ENCODE measurements around the gene MTA1. TPM values are rescaled to one million over a fixed set of nuclear protein-coding genes. Genes with fewer than 3 reads are reported as not detected.

Gene MTA1
- total and polyA plus RNA-seq, 2 of the 8 experiments (the other 6 are each of a cell fraction or from before 2014, with no cell fraction given): 73.9 to 221 TPM

GRCh38 chr14:105383083-105383730, 36.4 kb upstream of the MTA1 start:
- H3K4me1 ChIP-seq (replicated peaks in 1 of 4; ENCODE audit: control insufficient read depth in 3 of 4, insufficient read depth in 4 of 4, low read length in 3 of 4): no peaks in the 10 kb centered on the region
- H3K27ac ChIP-seq (ENCODE audit: low read depth, low read length): no peak overlapping the region
- H2BK120ac ChIP-seq (replicated peaks; ENCODE audit: low read depth, low read length): no peak overlapping the region
- no peak for FAIRE-seq
- H3K14ac ChIP-seq (ENCODE audit: insufficient read length): no peak overlapping the region
- peaks cover 0 to 16% of the 10 kb centered on the region in 2 experiments for H4K20me1 ChIP-seq (replicated peaks in 1 of 2; ENCODE audit: control insufficient read depth in 1 of 2, insufficient read depth in 2 of 2, low read length in 2 of 2)
- WGBS, 2 experiments (ENCODE audit: extremely low coverage in 1 of 2, insufficient coverage in 1 of 2, insufficient read length in 1 of 2, insufficient replicate concordance in 2 of 2, low coverage in 1 of 2, low lambda C conversion rate in 2 of 2, missing lambda C conversion rate in 1 of 2): 95% methylated on average over 32 of the region's 32 CpGs; no CpG with 5 or more reads in 1 of the 2 experiments
- DNase-seq (ENCODE audit: low read depth in 1 of 2, low spot score in 2 of 2): no peak
- peak; percentile 93 for TF ChIP-seq EGR1 (IDR thresholded peaks at IDR 0.05; ENCODE audit: borderline replicate concordance, low read depth, low read length)
- no peak for TF ChIP-seq EZH2 (IDR thresholded peaks at IDR 0.05; ENCODE audit: low read depth, low read length, severe bottlenecking)
- 0 out of 2 replicates have a peak, but pooled peaks have one; percentile 74 for TF ChIP-seq FOSL1 (IDR thresholded peaks at IDR 0.05; ENCODE audit: insufficient read depth, low read depth, low read length)
- no peak overlapping the region for H3K4me2 ChIP-seq (ENCODE audit: insufficient read depth in 1 of 2, low read depth in 2 of 2, low read length in 2 of 2)
- H3K27me3 ChIP-seq (replicated peaks in 1 of 4; ENCODE audit: control insufficient read depth in 3 of 4, extremely low read depth in 1 of 4, insufficient read depth in 3 of 4, low read length in 3 of 4): no peaks in the 10 kb centered on the region
- H3K23me2 ChIP-seq (ENCODE audit: low read depth, low read length): no peaks in the 10 kb centered on the region
- H3K9me3 ChIP-seq (ENCODE audit: insufficient read depth in 2 of 2, low read depth in 1 of 2, low read length in 1 of 2): no peaks in the 10 kb centered on the region
- no peak overlapping the region for H2AK5ac ChIP-seq (ENCODE audit: low read depth, low read length)
- no peaks in the 10 kb centered on the region for H3K79me1 ChIP-seq (ENCODE audit: low read depth, low read length)
- H2BK20ac ChIP-seq (ENCODE audit: low read length): no peak overlapping the region
- no peak overlapping the region for H3K18ac ChIP-seq (ENCODE audit: extremely low read depth, low read length)
- H4K91ac ChIP-seq (replicated peaks; ENCODE audit: insufficient read length, low read length): no peak overlapping the region
- H3K56ac ChIP-seq (replicated peaks; ENCODE audit: insufficient read length, low read depth, low read length): no peak overlapping the region
- H3K23ac ChIP-seq (ENCODE audit: insufficient read length): no peak overlapping the region
- H3K4ac ChIP-seq (replicated peaks; ENCODE audit: insufficient read length, low read depth, low read length): no peak overlapping the region
- H3K36me3 ChIP-seq (ENCODE audit: control insufficient read depth in 2 of 4, insufficient read depth in 4 of 4, low read length in 3 of 4): peaks cover 3 to 30% (median 10%) of the 10 kb centered on the region in 4 experiments; a peak in 5 of 8 replicates
- no peak overlapping the region for H2BK15ac ChIP-seq (ENCODE audit: low read length)
- no peak overlapping the region for H3K4me3 ChIP-seq (ENCODE audit: extremely low read depth in 1 of 4, insufficient read depth in 2 of 4, low read depth in 3 of 4, low read length in 4 of 4)
- no peak overlapping the region; the same call in 1 of the 2 replicates for H2BK5ac ChIP-seq (ENCODE audit: low read depth, low read length)
- no peak overlapping the region for H4K5ac ChIP-seq (ENCODE audit: insufficient read length, low read depth, low read length)
- no peak overlapping the region for H2AFZ ChIP-seq (ENCODE audit: low read length)
- no peaks in the 10 kb centered on the region for H3K79me2 ChIP-seq (ENCODE audit: control insufficient read depth in 1 of 2, insufficient read depth in 2 of 2, low read length in 2 of 2)
- H3K9ac ChIP-seq (replicated peaks in 1 of 4; ENCODE audit: extremely low read depth in 1 of 4, low read depth in 3 of 4, low read length in 3 of 4): no peak overlapping the region; a peak in 1 of 7 replicates
- CTCF ChIA-PET (ENCODE audit: partially characterized antibody): interaction anchor here (1.0 to 1.3 kb wide), 3 partner anchors 65 to 201 kb away, joined by 3 read pairs; no protein-coding TSS in a partner anchor
- H2BK12ac ChIP-seq (ENCODE audit: low read depth, low read length): no peak overlapping the region
- H4K8ac ChIP-seq (ENCODE audit: extremely low read depth, insufficient read depth, low read length): no peak overlapping the region; the same call in 1 of the 2 replicates
- POLR2A ChIA-PET (ENCODE audit: partially characterized antibody): no interaction called here

Measured in H1 (cell line).